Stimulated activated CD4-positive, alpha-beta T cell treated with anti-CD3 and anti-CD28 coated beads, Interleukin-2, amount 100 ng/mL, for 4 hours (primary cell): ENCODE results near the gene PLSCR5.

Source experiments
- DNase-seq: peaks from one replicate; pipeline ENCODE4 v3.0.0-alpha.2; 2020; ENCODE audit warnings: low read depth

PLSCR5 gene

DNA sequence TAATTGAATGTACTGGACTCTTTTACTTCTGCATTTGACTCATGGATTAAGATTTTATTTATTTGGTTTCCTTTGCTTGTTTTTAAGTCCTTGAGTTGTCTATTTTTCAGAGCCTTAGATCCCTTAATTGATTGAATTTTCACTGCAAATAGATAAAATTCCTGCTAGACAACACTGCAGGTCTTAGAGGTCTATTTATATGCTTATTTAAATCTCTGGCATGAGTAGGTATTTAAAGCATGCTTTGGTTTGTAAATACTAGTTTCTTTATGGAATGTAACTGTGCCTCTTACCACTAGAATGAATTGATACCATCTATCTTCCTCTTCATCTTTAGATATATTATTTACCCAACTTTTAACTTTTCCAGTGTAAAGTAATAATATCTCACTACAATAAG is 20.0 kb downstream of the PLSCR5 start:
- no peak for DNase-seq

DNA sequence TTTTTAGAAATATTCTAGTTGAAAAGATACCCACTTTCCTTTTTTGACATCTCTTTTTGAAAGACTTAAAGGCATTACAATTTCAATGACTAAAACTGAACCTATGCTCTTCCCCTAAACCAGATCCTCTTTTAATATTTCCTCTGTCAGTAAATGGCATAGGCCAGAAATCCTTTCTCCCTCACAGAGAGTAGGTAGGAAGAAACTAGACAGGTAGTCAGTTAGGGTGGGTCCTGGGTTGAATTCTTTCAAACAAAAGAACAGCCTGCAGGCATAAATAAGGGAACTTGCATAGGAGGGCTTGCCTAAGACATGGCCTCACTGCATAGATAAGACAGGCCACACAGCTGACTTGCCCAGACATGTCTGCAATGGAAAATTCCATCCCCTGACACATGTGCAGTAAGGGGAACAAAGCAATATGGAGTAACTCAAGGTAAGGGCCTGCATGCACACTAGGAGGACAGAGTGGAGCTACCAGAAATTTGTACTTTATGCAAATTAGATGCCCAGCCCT is 23.1 kb downstream of the PLSCR5 start:
- no peak for DNase-seq

DNA sequence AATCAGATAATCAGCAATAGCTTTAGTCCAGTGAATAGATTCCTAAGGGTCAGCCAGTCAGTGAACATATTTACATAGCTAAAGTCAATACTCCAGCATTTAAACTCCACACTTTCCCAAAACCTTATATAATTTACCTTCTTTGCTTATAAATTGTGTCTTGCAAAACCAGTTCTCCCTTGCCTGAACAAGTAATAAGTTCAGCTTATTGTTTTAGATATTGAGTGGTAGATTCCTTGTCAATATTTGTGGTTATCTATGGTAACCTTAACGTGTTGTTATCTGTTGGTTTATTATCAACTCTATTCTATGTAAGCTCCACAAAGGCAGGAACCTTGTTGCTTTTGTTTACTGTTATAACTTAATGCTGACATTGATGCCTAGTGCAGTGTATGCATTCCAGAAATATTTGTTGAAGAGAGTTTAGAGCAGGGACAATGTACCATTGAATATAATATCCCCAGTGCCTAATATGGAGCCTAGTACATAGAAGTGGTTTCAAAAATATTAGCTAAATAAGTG is 24.0 kb downstream of the PLSCR5 start:
- no peak for DNase-seq

DNA sequence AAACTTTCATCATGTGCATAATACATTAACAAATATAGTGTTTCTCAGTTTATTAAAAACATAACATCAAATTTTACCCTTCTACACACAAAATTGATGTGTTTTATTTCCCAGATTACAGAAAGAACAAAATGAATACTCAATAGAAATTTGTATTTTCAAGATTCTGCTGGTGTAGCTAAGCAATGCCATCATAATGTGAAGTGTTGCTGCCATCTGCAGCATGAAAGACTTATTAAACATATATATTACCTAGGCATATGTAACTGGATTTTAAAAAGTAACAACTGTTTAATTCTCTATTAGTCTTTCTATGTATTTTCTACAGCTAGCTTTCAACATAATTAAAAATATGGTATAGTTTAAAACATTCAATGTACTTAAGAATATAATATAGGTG is 27.5 kb downstream of the PLSCR5 start:
- peak; percentile 12 for DNase-seq

DNA sequence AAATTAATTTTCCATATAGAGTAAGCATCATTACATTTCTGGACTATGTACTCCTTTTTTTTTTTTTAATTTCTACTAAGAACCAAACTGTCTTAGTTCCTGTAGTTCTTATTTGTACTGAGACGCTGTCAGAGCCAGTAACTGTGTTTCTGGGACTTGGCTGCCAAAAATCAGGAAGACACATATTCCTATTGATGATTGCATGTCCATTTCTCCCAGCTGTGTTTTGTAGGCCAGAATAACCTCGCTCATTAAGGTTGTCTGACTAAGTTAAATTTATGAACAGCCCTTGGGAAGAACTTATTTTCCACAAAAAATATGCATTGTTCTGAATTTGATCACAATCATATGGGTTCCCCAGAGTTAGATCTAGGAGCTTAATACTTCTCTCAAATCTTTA is 29.5 kb downstream of the PLSCR5 start:
- DNase-seq: no peak

DNA sequence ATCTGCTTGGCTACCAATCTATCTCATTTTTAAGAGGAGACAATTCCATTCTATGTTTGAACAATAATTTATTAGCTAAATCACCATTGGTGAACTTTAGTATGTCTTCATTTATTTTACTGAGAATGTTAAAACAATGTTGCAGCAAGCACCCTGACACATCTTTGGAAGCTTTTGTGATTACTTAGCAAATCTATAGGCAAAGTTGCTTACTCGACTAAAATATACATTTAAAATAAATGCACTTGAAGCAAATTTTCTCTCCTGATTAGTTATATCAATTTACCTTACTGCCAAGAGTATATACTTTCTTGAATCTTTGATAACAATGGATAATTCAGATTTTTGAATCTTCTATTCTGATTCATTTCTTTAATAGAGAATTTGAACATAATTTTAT is 31.0 kb downstream of the PLSCR5 start:
- no peak for DNase-seq

DNA sequence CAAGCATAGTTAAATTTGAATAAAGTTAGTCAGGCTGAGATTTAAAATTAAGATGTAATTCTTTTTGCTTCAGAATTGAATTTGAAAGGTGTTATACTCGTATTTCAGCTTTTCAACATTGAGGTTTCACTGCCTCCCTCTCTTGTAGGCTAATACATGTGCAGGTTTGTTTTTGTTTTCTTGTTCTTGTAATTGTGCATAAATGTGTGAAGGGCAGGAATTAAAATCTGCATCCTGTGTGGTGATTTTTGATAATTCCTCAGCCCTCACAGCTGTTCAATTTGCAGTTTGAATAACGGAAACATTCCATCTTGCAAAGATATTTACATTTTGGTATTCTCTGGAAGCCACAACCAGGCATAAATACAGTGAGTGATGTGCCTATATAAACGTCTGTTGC is 35.8 kb downstream of the PLSCR5 start:
- no peak for DNase-seq

DNA sequence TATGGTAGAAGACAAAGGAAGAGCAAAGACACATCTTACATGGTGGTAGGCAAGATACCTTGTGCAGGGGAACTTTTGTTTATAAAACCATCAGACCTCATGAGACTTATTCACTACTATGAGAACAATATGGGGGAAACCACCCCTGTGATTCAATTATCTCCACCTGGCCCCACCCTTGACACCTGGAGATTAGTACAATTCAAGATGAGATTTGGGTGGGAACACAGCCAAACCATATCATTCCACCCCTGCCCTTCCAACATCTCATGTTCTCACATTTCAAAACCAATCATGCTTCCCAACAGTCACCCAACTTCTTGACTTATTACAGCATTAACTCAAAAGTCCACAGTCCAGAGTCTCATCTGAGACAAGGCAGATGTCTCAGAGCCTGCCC is 39.0 kb downstream of the PLSCR5 start:
- no peak for DNase-seq

DNA sequence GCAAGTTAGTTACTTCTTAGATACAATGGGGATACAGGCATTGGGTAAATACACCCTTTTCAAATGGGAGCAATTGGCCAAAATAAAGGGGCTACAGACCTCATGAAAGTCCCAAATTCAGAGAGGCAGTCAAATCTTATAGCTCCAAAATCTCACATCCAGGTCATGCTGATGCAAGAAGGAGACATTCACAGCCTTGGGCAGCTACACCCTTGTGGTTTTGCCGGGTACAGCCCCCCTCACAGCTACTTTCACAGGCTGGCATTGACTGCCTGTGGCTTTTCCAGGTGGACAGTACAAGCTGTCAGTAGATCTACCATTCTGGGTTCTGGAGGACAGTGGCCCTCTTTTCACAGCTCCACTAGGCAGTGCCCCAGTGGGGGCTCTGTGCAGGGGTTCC is 43.3 kb downstream of the PLSCR5 start:
- no peak for DNase-seq

DNA sequence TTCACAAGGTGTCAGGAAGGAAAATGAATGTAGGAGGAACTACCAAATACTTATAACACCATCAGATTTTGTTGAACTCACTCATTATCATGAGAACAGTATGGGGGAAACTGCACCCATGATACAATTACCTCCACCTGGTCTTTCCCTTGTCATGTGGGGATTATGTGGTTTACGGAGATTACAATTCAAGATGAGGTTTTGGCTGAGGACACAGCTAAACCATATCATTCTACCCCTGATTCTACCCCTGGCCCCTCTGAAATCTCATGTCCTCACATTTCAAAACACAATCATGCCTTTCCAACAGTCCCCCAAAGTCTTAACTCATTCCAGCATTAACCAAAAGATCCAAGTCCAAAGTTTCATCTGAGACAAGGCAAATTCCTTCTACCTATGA is 43.7 kb downstream of the PLSCR5 start:
- DNase-seq: no peak

DNA sequence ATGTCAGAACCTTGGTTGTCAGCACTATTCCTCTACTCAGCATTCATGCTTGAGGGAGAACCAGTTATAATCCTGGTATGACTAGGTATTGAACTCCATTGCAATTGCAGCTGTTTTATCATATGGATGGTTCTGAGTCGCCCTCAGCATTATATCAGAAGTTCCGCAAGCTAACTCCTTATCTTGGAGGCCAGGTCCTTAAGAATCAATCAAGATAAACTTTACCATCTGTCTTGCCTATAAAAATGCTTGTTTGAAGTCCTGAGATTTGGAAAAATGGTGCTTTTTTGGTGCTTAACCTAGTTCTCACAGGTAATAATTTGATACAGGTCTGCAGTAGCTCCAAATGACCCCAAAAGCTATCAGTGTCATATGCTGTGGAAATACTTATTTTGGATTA is 44.5 kb downstream of the PLSCR5 start:
- no peak for DNase-seq

DNA sequence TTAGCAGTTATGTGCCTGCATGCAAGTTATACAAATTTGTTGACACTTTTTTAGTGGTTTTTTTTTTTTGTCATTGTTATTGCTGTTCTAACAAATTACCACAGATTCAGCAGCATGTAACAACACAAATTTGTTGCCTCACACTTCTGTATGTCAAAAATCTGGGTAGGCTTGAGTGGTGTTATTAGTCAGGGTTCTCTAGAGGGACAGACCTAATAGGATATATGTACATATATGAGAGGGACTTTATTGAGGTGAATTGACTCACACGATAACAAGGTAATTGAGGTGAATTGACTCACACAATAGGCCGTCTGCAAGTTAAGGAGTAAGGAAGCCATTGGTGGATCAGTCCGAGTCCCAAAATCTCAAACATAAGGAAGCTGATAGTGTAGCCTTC is 45.8 kb downstream of the PLSCR5 start:
- DNase-seq: no peak

DNA sequence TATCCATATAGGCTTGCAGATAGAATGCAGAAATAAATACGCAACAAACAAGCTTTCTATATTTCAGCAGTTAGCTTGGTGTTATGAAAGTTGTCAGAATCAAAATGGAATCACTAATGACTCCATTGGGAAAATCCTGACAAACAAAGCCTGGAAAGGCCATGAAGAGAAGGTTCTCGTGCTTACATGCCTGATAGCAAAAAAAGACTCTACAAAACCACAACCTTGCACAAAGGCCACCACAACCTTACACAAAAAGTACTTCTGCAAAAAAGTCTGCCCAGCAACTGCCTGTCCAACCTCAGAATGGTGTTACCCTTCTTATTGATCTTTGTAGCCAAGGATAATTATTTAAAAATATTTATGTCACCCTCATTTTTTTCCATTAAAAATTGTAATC is 46.4 kb downstream of the PLSCR5 start:
- no peak for DNase-seq

DNA sequence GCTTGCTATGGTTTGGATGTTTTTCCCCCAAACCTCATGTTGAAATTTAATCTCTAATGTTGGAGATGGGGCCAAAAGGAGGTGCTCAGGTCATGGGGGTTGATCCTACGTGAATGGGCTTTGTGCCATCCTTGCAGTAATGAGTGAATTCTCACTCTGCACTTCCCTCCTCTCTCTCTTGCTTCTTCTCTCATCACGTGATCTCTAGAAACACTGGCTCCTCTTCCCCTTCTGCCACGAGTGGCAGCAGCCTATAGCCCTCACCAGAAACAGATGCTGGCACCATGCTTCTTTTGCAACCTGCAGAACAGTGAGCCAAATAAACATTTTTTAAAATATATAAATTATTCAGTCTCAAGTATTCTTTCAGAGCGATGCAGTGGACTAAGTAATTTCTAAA is 47.4 kb downstream of the PLSCR5 start:
- no peak for DNase-seq

DNA sequence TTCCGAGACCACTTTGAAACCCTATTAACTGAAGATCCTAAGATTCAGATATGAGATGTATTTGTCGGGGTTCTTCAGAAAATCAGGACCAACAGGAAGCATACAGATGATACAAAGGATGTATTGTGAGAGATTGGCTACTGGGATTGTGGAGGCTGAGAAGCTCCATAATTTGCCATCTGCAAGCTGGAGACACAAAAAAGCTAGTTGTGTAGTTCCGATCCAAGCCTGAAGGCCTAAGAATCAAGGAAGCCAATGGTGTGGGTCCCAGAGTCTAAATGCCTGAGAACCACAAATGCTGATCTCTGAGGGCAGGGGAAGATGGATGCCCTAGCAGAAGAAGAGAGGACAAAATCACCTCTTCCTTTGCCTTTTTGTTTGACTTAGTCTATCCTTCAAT is 49.8 kb downstream of the PLSCR5 start:
- DNase-seq: no peak

DNA sequence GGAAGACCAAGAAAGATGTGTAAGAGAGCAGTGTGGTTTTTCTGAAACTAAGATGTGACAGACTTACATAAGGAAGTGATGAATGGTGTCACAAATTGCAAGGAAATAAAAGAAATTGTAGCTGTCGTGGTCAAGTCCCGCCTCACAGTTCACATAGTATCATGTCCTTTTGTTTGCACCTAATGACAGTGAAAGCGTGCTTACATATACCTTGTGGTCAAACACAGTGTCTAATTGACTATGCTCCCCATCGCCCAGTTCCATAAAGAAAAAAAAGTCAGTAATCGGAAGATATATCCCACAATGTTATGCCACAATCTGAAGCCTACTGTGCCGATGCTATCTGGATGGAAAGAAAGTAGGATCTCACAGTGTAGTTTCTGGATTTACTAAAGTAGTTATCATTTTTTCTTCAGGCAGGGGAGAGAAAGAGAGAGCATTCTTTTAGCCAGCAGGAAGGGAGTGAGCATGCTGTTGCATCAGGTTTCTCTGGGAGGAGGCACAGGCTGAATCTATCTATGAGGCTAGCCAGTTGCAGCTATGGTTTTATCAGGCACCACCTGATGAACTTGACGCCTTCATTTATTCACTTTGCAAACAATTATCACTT is 50.9 kb downstream of the PLSCR5 start:
- DNase-seq: no peak

DNA sequence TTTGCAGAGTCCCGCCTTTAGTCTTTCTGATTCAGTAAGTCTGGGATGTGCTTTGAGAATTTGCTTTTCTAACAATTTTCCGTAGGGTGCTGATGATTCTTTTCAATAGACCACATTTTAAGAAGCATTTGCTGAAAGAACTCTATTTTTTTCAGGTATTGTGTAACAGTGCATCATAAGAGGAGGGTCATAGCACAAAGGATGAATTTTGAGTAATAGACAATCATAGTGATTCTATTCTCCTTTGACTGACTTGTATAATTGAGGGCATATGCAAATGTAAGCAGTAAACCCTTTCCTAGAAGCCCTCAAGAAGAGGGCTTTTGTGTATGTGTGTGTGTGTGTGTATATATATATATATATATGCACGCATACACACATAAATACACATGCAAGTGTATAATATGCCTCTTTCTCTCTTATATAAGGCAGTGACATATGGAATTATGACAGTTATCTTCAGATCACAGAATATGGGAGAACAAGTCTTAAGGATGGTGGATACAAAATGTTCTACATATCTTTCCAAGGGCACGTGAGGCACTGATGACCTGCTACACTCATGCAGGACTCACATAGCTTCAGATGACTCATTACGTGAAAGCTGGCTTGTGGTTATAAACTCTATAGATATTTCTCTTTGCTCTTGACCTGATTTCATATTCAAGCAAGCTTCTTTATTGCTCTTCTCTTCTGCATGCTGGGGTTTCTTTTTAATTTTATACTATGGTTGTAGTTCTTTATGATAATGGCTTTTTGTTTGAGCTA is 54.2 kb downstream of the PLSCR5 start:
- no peak for DNase-seq

DNA sequence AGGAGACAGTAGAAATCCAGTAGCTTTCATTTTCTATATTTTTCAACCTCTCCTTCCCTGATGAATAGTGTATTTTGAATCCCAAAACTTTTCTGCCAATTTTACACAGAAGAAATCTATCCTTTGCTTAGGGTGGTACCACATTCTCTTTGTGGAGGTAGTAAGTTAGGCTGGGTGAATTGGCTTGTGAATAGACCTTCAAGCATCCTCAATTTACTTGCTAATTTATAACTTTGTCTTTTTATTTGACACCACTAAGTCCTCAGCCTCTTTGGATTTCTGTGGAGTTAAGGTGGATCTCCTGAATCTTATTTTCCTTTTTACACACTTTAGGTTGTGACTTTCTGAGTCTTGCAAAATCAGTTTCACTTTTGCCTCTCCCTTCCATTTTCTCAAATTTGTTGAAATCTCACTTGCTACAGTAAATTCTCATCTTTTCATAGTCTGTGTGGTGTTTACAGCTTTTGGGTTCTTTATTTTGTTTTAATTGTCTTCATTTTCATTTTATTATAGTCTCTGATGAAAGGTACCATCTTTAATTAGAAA is 55.0 kb downstream of the PLSCR5 start:
- no peak for DNase-seq

DNA sequence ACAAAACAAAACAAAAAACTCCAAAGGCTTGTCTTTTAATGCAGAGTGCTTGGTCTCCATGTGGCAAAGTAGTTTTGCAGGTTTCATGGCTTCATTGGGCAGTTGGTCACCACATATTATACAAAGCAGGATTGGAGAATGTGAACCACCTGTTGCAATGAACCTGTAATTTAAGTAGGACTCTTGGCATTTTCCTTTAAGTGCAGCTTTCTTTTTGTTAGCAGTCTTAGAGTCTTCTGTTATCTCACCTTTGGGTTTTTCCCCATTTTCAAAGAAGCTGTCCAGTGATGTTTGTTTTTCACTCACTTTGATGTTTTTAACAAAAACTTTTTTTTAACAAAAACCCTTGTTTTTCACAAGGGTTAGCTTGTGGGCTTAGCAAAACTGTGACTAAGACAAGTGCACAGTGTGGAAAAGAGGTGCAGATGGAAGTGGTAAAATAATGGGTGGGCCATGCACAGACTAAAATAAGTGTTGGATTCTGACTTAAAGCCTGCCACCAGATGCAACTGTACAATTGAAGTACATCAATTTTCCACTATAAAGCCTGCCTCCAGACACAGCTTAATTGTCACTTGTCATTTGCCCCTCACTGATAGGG is 57.8 kb downstream of the PLSCR5 start:
- no peak for DNase-seq

DNA sequence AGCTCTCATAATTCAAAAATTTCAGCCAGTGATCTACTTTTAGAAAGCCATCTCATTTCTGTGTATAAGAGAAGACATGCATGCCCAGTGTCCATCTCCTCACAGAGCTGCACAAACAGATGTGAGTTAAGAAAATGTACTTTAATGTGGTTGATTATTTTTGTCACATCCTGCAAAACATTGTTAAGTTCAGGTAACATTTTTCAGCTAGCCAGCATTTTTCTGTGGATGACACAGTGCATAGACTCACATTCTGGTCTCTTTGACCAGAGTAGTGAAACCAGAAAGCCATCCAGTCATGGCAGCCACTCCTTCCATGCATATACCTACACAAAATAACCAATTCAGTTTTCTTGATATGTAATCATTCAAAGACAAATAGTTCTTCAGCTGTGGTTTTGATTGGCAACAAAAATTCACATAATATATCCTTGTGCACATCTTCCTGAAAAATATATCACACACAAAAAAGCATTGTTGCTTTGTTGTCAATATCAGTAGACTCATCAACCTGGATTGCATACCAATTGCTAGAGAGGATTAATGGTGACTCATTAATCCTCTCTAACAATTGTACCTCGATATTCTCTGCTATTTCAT is 58.7 kb downstream of the PLSCR5 start:
- DNase-seq: no peak

DNA sequence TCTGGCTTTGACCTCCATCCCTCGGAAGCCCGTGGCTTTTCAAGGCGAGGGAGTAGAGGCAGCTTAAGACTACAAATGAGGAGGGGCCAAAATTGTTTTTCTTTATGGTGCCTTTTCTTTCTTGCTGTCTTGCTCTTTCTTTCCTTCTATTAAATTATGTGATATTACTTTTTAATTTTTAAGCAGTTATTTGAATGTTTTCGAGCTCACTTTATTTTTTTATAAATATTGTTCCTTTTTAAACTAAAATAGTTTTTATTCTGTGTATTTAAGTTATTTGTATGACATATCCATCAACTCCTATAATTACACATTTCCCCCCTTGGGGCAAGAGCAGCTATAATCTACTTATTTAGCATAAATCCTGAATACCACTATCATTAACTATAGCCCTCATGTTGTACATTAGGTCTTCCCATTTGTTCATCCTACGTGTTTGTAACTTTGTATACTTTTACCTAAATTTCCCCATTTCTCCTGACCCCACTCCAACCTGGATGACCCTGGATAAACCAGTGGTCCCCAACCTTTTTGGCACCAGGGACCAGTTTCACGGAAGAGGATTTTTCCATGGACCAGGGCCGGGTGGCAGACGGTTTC is 60.1 kb downstream of the PLSCR5 start:
- no peak for DNase-seq
